ENCODE results near the gene OR10H2.
"Not testable (repeated sequence)": the region's sequence is repeated elsewhere in the genome, so short reads cannot be mapped to it uniquely, and the experiment has no call there.

Gene OR10H2

GRCh38 chr19:15730538-15730937 lies 2.7 kb downstream of the OR10H2 start:
- no peak for DNase-seq
- TF ChIP-seq POLR2A (IDR thresholded peaks at IDR 0.05; ENCODE audit: low read length) (no peak), GATA1 (IDR thresholded peaks at IDR 0.05; ENCODE audit: low read depth, low read length) (no peak)

- DNase-seq = no peak
- TF ChIP-seq POLR2A (IDR thresholded peaks at IDR 0.05; ENCODE audit: low read length) (no peak), GATA1 (IDR thresholded peaks at IDR 0.05; ENCODE audit: low read depth, low read length) (no peak)
Measured at GRCh38 chr19:15732388-15732787, 4.6 kb downstream of the OR10H2 start.

- no peak for DNase-seq
- no peak for TF ChIP-seq GATA1 (IDR thresholded peaks at IDR 0.05; ENCODE audit: low read depth, low read length)
Measured at GRCh38 chr19:15733895-15734294, 6.1 kb downstream of the OR10H2 start.

GRCh38 chr19:15737722-15738121 lies 9.9 kb downstream of the OR10H2 start, which contains the start of gene OR10H3:
OR10H3 (plus strand) TSS chr19:15737985; CDS start chr19:15741393, 3,408 bp downstream.
- no peak for DNase-seq
- no peak for TF ChIP-seq GATA1 (IDR thresholded peaks at IDR 0.05; ENCODE audit: low read depth, low read length)
- TF ChIP-seq POLR2A (IDR thresholded peaks at IDR 0.05; ENCODE audit: low read length) = no peak

- DNase-seq = no peak
- no peak for TF ChIP-seq POLR2A (IDR thresholded peaks at IDR 0.05; ENCODE audit: low read length)
- TF ChIP-seq GATA1 (IDR thresholded peaks at IDR 0.05; ENCODE audit: low read depth, low read length) = no peak
Measured at GRCh38 chr19:15740785-15741184, 13.0 kb downstream of the OR10H2 start.

- TF ChIP-seq POLR2A (IDR thresholded peaks at IDR 0.05; ENCODE audit: low read length) (no peak), GATA1 (IDR thresholded peaks at IDR 0.05; ENCODE audit: low read depth, low read length) (no peak)
Measured at GRCh38 chr19:15748239-15748638, 20.4 kb downstream of the OR10H2 start.

GRCh38 chr19:15758379-15758778 lies 30.6 kb downstream of the OR10H2 start:
- no peak for DNase-seq
- TF ChIP-seq POLR2A (IDR thresholded peaks at IDR 0.05; ENCODE audit: low read length) = no peak
- TF ChIP-seq GATA1 (IDR thresholded peaks at IDR 0.05; ENCODE audit: low read depth, low read length) = no peak

More at GRCh38 chr19:15748239-15748638, 20.4 kb downstream of the OR10H2 start:
- DNase-seq = no peak

- TF ChIP-seq GATA1 (IDR thresholded peaks at IDR 0.05; ENCODE audit: low read depth, low read length) = no peak
- TF ChIP-seq POLR2A (IDR thresholded peaks at IDR 0.05; ENCODE audit: low read length) = no peak
- peak; percentile 10 to 38 for DNase-seq
Measured at GRCh38 chr19:15759962-15760565, 32.2 kb downstream of the OR10H2 start.

GRCh38 chr19:15769586-15769985 lies 41.8 kb downstream of the OR10H2 start:
- no peak for DNase-seq

GRCh38 chr19:15774159-15774558 lies 46.3 kb downstream of the OR10H2 start:
- not testable (repeated sequence) for DNase-seq

More at GRCh38 chr19:15769586-15769985, 41.8 kb downstream of the OR10H2 start:
- no peak for TF ChIP-seq GATA1 (IDR thresholded peaks at IDR 0.05; ENCODE audit: low read depth, low read length)
- TF ChIP-seq POLR2A (IDR thresholded peaks at IDR 0.05; ENCODE audit: low read length) = no peak

GRCh38 chr19:15775249-15775648 lies 47.4 kb downstream of the OR10H2 start:
- DNase-seq = no peak
- TF ChIP-seq GATA1 (IDR thresholded peaks at IDR 0.05; ENCODE audit: low read depth, low read length) (no peak), POLR2A (IDR thresholded peaks at IDR 0.05; ENCODE audit: low read length) (no peak)

- TF ChIP-seq GATA1 (IDR thresholded peaks at IDR 0.05; ENCODE audit: low read depth, low read length) = no peak
- TF ChIP-seq POLR2A (IDR thresholded peaks at IDR 0.05; ENCODE audit: low read length) = no peak
- no peak for DNase-seq
Measured at GRCh38 chr19:15776264-15776663, 48.4 kb downstream of the OR10H2 start.

GRCh38 chr19:15776991-15777970 lies 49.5 kb downstream of the OR10H2 start:
- DNase-seq = no peak
- TF ChIP-seq GATA1 (IDR thresholded peaks at IDR 0.05; ENCODE audit: low read depth, low read length) (no peak), POLR2A (IDR thresholded peaks at IDR 0.05; ENCODE audit: low read length) (no peak)

All from erythroblast (primary cell).